K562 (cell line): ENCODE measurements around the gene NUP153. TPM values are rescaled to one million over a fixed set of nuclear protein-coding genes. Genes with fewer than 3 reads are reported as not detected.

ENCODE experiments used
- CBX1 ChIP-seq: sonication (generic); IDR thresholded peaks from 2 replicates; pipeline ENCODE4 v1.6.1; 2016; ENCODE audit warnings: antibody characterized with exemption, low read depth, mild to moderate bottlenecking
- CBX3 ChIP-seq, 2 experiments: IDR thresholded peaks; 1 replicate in 1 of 2; 2 replicates in 1 of 2; pipeline ENCODE4 v1.6.1; 2012; ENCODE audit warnings: inconsistent platforms in 2 of 2, low read length in 2 of 2, borderline replicate concordance in 1 of 2, control low read depth in 1 of 2
- CHD2 ChIP-seq: IDR thresholded peaks from 2 replicates; pipeline ENCODE4 v1.6.1; 2011; ENCODE audit warnings: low read depth, low read length
- CREM ChIP-seq: IDR thresholded peaks from 2 replicates; pipeline ENCODE4 v1.6.1; 2014; ENCODE audit warnings: antibody characterized with exemption, low read depth
- FOXO4 ChIP-seq: fragments of 450-650 bp; formaldehyde crosslinking; IDR thresholded peaks from 2 replicates; pipeline ENCODE4 v1.4.0; 2020; ENCODE audit warnings: mild to moderate bottlenecking, moderate library complexity
- MTA2 ChIP-seq: fragments of 450-650 bp; IDR thresholded peaks from 2 replicates; pipeline ENCODE4 v1.6.1; 2016; ENCODE audit warnings: low read depth
- NCOA2 ChIP-seq, 2 experiments: fragments of 450-650 bp; IDR thresholded peaks; 2 replicates each; pipeline ENCODE4 v1.6.1; 2018; ENCODE audit warnings: mild to moderate bottlenecking in 2 of 2, moderate library complexity in 1 of 2; ENCODE audit not compliant: partially characterized antibody in 2 of 2
- NEUROD1 ChIP-seq: fragments of 150-350 bp; IDR thresholded peaks from 2 replicates; pipeline ENCODE4 v1.6.1; 2014; ENCODE audit warnings: borderline replicate concordance, low read length, low read depth; ENCODE audit not compliant: partially characterized antibody
- PHB2 ChIP-seq: fragments of 450-650 bp; IDR thresholded peaks from 2 replicates; pipeline ENCODE4 v1.6.1; 2017; ENCODE audit warnings: low read depth
- SMAD4 ChIP-seq: fragments of 250-450 bp; sonication (Bioruptor Pico); conservative IDR thresholded peaks from 2 replicates; pipeline ENCODE4 v1.8.0; 2021; ENCODE audit warnings: inconsistent platforms, mild to moderate bottlenecking, moderate library complexity
- SMC3 ChIP-seq: conservative IDR thresholded peaks from 2 replicates; pipeline ENCODE4 v1.6.1; 2011; ENCODE audit warnings: low read depth, low read length, improper control_type of control experiment; ENCODE audit not compliant: insufficient read depth
- THRB ChIP-seq: fragments of 450-650 bp; formaldehyde crosslinking; conservative IDR thresholded peaks from 2 replicates; pipeline ENCODE4 v1.4.0; 2022; ENCODE audit warnings: mild to moderate bottlenecking, missing genetic modification characterization
- ZNF121 ChIP-seq: sonication (generic); formaldehyde crosslinking; conservative IDR thresholded peaks from 2 replicates; pipeline ENCODE4 v1.8.0; 2022; ENCODE audit warnings: missing genetic modification reagents
- ZNF407 ChIP-seq: fragments of 450-650 bp; IDR thresholded peaks from 2 replicates; pipeline ENCODE4 v1.6.1; 2016; ENCODE audit warnings: low read depth
- polyA plus RNA-seq, 8 experiments: library from polyadenylated mRNA; depleted of rRNA in 4 of 8; stranded (reverse) in 5 of 8; unstranded in 3 of 8; fragments of >200 nt; fragmentation: Nextera tagmentation in 2 of 8; fragmentation: Illumina TruSeq in 1 of 8; extraction: Ambion mirVana in 2 of 8; extraction: Trizol in 1 of 8; gene quantifications; 2 replicates each; pipeline versions ENCODE4 v1.2.1 to v1.2.3, GENCODE V29; 2011 to 2014; ENCODE audit warnings: inconsistent platforms in 1 of 8, missing spikeins in 1 of 8
- total RNA-seq, 7 experiments: library from RNA; depleted of rRNA in 6 of 7; stranded (reverse); fragments of >200 nt in 6 of 7; fragmentation: Illumina TruSeq in 2 of 7; extraction: Trizol in 2 of 7; gene quantifications; 2 replicates each; pipeline versions ENCODE4 v1.2.1 to v1.2.3, GENCODE V29; 2011 to 2021; ENCODE audit warnings: low replicate concordance in 1 of 7

Gene NUP153
- total and polyA plus RNA-seq, 9 of the 15 experiments (the other 6 are each of a cell fraction or from before 2014, with no cell fraction given): 21.9 to 110 (median 84.8) TPM

GRCh38 chr6:17700421-17701416, 6.0 kb downstream of the NUP153 start (continued):
- TF ChIP-seq ZNF407: no peak
- TF ChIP-seq SMC3: no peak
- TF ChIP-seq THRB (CRISPR knock-in tag): no peak
- TF ChIP-seq CHD2: no peak
- TF ChIP-seq NCOA2 (IDR thresholded peaks at IDR 0.05; ENCODE audit: partially characterized antibody in 2 of 2): no peak
- no peak for TF ChIP-seq FOXO4
- no peak for TF ChIP-seq PHB2
- no peak for TF ChIP-seq SMAD4 (CRISPR knock-in tag)
- TF ChIP-seq CREM: no peak
- no peak for TF ChIP-seq CBX3 (IDR thresholded peaks at IDR 0.05; ENCODE audit: borderline replicate concordance in 1 of 2, low read length in 2 of 2)
- peak; percentile 28; the same call in 1 of the 2 replicates for TF ChIP-seq CBX1
- TF ChIP-seq ZNF121: no peak
- TF ChIP-seq NEUROD1: no peak
- no peak for TF ChIP-seq MTA2
